Duodenal mucosa (tissue), 2 donors: ENCODE measurements around the gene NRXN3.

Source experiments
- H3K27ac ChIP-seq: one replicate; pipeline ENCODE4 v1.7.0; 2013; ENCODE audit warnings: low read depth, low read length
- H3K27me3 ChIP-seq, 2 donors: one replicate each; pipeline ENCODE4 v1.7.0; 2013; ENCODE audit warnings: low read length in 2 of 2, control low read depth in 1 of 2; ENCODE audit not compliant: insufficient read depth in 2 of 2, control insufficient read depth in 1 of 2
- H3K36me3 ChIP-seq, 2 donors: one replicate each; pipeline ENCODE4 v1.7.0; 2013; ENCODE audit warnings: low read length in 2 of 2, control low read depth in 1 of 2; ENCODE audit not compliant: insufficient read depth in 2 of 2, control insufficient read depth in 1 of 2
- H3K4me1 ChIP-seq, 2 donors: one replicate each; pipeline ENCODE4 v1.7.0; 2013; ENCODE audit warnings: low read length in 2 of 2, control low read depth in 1 of 2; ENCODE audit not compliant: insufficient read depth in 2 of 2, control insufficient read depth in 1 of 2
- H3K4me3 ChIP-seq, 2 donors: one replicate each; pipeline ENCODE4 v1.7.0; 2013; ENCODE audit warnings: low read length in 2 of 2, low read depth in 1 of 2
- H3K9ac ChIP-seq, 2 donors: one replicate each; pipeline ENCODE4 v1.7.0; 2013; ENCODE audit warnings: low read length in 2 of 2, low read depth in 1 of 2
- H3K9me3 ChIP-seq, 2 donors: one replicate each; pipeline ENCODE4 v1.7.0; 2013; ENCODE audit warnings: low read length in 2 of 2, control low read depth in 1 of 2; ENCODE audit not compliant: control insufficient read depth in 1 of 2

The NRXN3 gene

GRCh38 chr14:78946949-78947348 is 776.8 kb downstream of the NRXN3 start:
- H3K27ac ChIP-seq, result no peak overlapping the region
- no peaks in the 10 kb centered on the region for H3K36me3 ChIP-seq
- no peak overlapping the region for H3K4me3 ChIP-seq
- H3K9ac ChIP-seq, result no peak overlapping the region
- H3K4me1 ChIP-seq, result peaks cover 0 to 6% of the 10 kb centered on the region in 2 donors
- no peaks in the 10 kb centered on the region for H3K27me3 ChIP-seq
- no peaks in the 10 kb centered on the region for H3K9me3 ChIP-seq

GRCh38 chr14:78947681-78948080 is 777.5 kb downstream of the NRXN3 start:
- H3K27me3 ChIP-seq, result no peaks in the 10 kb centered on the region
- H3K4me1 ChIP-seq, result peaks cover 0 to 6% of the 10 kb centered on the region in 2 donors
- H3K9me3 ChIP-seq, result no peaks in the 10 kb centered on the region
- H3K4me3 ChIP-seq, result no peak overlapping the region
- H3K36me3 ChIP-seq, result no peaks in the 10 kb centered on the region
- H3K27ac ChIP-seq, result no peak overlapping the region
- H3K9ac ChIP-seq, result no peak overlapping the region

GRCh38 chr14:78950649-78951048 is 780.5 kb downstream of the NRXN3 start:
- H3K4me1 ChIP-seq, result peaks cover 0 to 6% of the 10 kb centered on the region in 2 donors
- H3K27me3 ChIP-seq, result no peaks in the 10 kb centered on the region
- H3K36me3 ChIP-seq, result no peaks in the 10 kb centered on the region
- H3K9ac ChIP-seq, result no peak overlapping the region
- H3K9me3 ChIP-seq, result no peaks in the 10 kb centered on the region
- H3K4me3 ChIP-seq, result no peak overlapping the region
- H3K27ac ChIP-seq, result no peak overlapping the region

GRCh38 chr14:78951602-78952001 is 781.4 kb downstream of the NRXN3 start:
- Histone ChIP-seq H3K36me3 (no peaks in the 10 kb centered on the region), H3K27me3 (no peaks in the 10 kb centered on the region), H3K9ac (no peak overlapping the region), H3K4me3 (no peak overlapping the region), H3K9me3 (no peaks in the 10 kb centered on the region), H3K4me1 (peaks cover 0 to 6% of the 10 kb centered on the region in 2 donors), H3K27ac (no peak overlapping the region)

GRCh38 chr14:78959674-78960264 is 789.6 kb downstream of the NRXN3 start:
- Histone ChIP-seq H3K36me3 (no peaks in the 10 kb centered on the region), H3K4me3 (peak overlapping the region in 1 of 2 donors; percentile 29), H3K9me3 (no peaks in the 10 kb centered on the region), H3K9ac (no peak overlapping the region), H3K27ac (no peak overlapping the region), H3K4me1 (no peaks in the 10 kb centered on the region), H3K27me3 (no peaks in the 10 kb centered on the region)

GRCh38 chr14:78967111-78967809 is 797.1 kb downstream of the NRXN3 start:
- no peaks in the 10 kb centered on the region for H3K36me3 ChIP-seq
- H3K27me3 ChIP-seq, result no peaks in the 10 kb centered on the region
- H3K27ac ChIP-seq, result no peak overlapping the region
- peaks cover 0 to 3% of the 10 kb centered on the region in 2 donors for H3K4me1 ChIP-seq
- H3K9ac ChIP-seq, result no peak overlapping the region
- H3K9me3 ChIP-seq, result no peaks in the 10 kb centered on the region
- H3K4me3 ChIP-seq, result no peak overlapping the region

GRCh38 chr14:78968265-78968664 is 798.1 kb downstream of the NRXN3 start:
- Histone ChIP-seq H3K9ac (no peak overlapping the region), H3K27ac (no peak overlapping the region), H3K9me3 (no peaks in the 10 kb centered on the region), H3K36me3 (no peaks in the 10 kb centered on the region), H3K4me1 (peaks cover 0 to 3% of the 10 kb centered on the region in 2 donors), H3K27me3 (no peaks in the 10 kb centered on the region), H3K4me3 (no peak overlapping the region)

GRCh38 chr14:78970677-78971076 is 800.5 kb downstream of the NRXN3 start:
- no peak overlapping the region for H3K9ac ChIP-seq
- no peaks in the 10 kb centered on the region for H3K36me3 ChIP-seq
- no peak overlapping the region for H3K27ac ChIP-seq
- H3K9me3 ChIP-seq, result no peaks in the 10 kb centered on the region
- no peaks in the 10 kb centered on the region for H3K27me3 ChIP-seq
- peaks cover 0 to 3% of the 10 kb centered on the region in 2 donors for H3K4me1 ChIP-seq
- no peak overlapping the region for H3K4me3 ChIP-seq

GRCh38 chr14:78972440-78972839 is 802.3 kb downstream of the NRXN3 start:
- H3K27me3 ChIP-seq, result no peaks in the 10 kb centered on the region
- no peak overlapping the region for H3K4me3 ChIP-seq
- peaks cover 0 to 3% of the 10 kb centered on the region in 2 donors for H3K4me1 ChIP-seq
- H3K9me3 ChIP-seq, result no peaks in the 10 kb centered on the region
- H3K27ac ChIP-seq, result no peak overlapping the region
- no peak overlapping the region for H3K9ac ChIP-seq
- H3K36me3 ChIP-seq, result no peaks in the 10 kb centered on the region

GRCh38 chr14:78974691-78975090 is 804.5 kb downstream of the NRXN3 start:
- no peak overlapping the region for H3K9ac ChIP-seq
- H3K36me3 ChIP-seq, result no peaks in the 10 kb centered on the region
- no peak overlapping the region for H3K4me3 ChIP-seq
- H3K27me3 ChIP-seq, result no peaks in the 10 kb centered on the region
- no peak overlapping the region for H3K27ac ChIP-seq
- no peaks in the 10 kb centered on the region for H3K4me1 ChIP-seq
- no peaks in the 10 kb centered on the region for H3K9me3 ChIP-seq
